ENCODE data around the gene UNC13A.

UNC13A gene

GRCh38 chr19:17659996-17660395 lies 28.2 kb downstream of the UNC13A start:
- DNase-seq: no peak

GRCh38 chr19:17658666-17659065 lies 29.5 kb downstream of the UNC13A start:
- DNase-seq: no peak

DNA sequence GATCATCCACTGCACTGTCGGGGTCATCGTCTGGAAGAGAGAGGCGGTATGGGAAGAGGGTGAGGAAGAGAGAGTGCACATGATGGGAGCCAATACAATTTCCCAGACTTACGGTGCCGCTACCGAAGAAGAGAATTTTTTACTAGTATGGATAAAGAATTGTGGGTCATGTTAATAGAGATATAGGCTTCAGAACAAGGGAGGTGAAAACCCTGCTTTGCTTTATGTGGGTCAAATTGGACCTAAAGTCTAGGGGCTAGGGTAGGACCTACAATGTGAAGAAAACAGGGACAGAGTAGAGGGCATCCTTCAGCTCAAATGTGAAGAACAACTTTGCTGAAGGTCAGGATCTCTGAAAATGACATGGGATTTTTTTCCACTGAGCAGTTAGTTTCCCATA lies 29.9 kb downstream of the UNC13A start:
- DNase-seq: no peak

GRCh38 chr19:17656970-17657369 lies 31.2 kb downstream of the UNC13A start:
- no peak for DNase-seq

DNA sequence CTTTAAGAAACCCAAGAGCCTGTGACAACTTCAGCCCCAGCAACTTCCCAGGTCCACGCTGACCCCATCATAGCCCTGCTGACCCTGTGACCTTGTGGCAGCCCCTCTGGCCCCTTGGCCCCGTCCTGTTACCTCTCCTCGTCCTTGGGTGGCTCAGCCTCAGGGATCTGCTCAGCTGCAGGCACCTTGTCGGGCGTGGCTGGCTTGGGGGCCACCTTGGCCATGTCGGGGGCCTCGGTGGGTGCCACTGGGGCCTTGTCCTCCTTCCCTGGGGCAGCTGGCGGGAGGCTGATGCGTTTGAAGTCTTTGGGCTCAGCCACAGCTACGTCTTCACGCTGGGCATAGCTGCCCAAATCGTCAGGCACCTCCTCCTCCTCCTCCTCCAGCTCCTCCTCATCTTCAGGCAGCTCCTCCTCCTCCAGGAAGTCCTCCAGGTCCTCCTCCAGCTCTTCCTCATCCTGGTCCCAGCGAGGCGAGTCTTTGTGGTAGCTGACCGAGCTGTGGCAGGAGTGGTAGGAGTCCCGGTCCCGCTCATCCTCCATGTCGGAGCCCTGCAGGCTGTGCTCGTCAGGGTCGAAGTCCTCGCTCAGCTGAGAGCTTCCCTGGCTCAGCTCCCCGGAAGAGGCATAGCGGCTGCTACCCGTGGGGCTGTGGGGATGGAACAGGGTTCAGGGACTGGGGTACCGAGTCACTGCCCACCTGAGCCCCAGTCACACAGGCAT lies 32.2 kb downstream of the UNC13A start:
- no peak for DNase-seq

DNA sequence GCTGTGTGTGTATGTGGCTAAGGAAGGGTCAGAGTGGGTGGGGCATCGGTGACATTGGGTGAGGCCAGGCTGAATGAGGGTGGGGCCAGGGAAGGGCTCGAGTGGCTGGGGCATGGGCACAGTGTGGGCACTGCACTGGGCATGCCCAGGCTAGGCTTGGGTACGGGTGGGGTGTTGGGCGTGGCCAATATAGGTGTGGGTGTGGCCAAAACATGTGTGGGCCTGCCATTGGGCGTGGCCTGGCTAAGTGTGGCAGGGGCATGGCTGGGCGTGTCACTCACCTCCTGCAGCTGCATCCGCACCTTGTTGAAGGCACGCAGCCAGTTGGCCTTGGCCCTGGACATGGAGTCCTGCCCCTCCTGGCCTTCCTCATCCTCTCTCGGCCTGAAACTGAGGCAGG lies 33.2 kb downstream of the UNC13A start:
- no peak for DNase-seq

GRCh38 chr19:17652627-17653026 lies 35.5 kb downstream of the UNC13A start:
- no peak for DNase-seq

DNA sequence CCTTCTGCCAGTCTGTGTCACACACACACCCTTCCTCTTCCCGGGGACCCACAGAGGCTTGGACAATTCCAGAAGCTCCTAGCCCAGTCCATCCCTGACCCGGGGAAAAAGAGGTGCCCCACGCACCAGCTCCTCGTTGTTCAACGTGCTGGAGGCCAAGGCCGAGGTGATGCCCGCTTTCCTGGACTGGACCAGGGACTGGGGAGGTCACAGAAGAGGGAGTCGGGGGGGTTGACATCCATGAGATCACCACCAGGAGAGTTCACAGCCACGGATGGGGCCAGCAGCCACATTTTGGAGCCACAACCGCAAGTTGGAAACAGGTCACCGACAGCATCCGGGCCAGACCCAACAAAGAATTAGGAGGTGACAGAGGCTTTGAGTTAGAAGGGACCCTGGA lies 39.4 kb downstream of the UNC13A start:
- DNase-seq: no peak

DNA sequence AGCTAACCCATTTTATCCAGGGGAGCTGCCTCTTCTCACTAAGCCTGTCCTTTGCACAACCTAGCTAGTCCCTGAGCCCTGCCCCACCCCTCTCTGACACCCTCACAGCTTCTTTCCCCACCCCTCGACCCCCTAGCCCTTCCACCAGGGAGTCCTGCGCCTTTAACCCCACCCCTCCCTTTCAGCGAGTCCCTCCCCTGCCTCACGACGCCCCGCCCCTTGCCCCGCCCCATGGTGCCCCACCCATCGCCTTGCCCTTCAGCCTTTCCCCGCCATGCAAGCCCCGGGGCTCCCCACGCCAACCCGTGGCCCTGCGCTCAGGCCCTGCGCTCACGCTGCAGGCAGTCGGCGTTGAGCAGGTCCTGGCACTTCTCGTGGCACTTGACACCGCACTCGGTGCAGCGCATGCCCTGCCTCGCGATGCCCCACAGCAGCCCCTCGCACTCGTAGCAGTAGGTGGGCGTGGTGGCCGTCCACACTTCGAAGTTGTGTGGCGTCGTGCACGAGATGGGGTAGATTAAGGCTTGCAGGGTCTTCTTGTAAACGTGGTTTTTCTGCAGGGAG lies 40.0 kb downstream of the UNC13A start:
- DNase-seq: no peak

- DNase-seq: no peak
Observed at GRCh38 chr19:17647071-17648020, 40.8 kb downstream of the UNC13A start.

DNA sequence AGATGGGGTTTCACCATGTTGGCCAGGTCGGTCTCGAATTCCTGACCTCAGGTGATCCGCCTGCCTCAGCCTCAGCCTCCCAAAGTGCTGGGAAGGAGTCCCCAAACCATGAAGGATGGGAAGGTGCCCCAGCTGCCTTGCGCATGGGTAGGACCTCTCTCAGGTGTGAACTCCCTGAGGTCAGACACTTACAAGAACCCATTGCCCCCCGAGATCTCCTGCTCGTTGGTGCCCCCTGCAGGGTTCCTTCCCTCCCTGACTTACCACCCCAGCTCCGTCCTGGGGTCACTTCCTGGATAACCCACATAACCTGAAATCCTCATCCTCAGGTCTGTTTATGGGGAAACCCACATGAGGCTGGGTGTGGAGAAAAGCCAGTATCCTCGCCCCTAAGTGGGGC lies 41.7 kb downstream of the UNC13A start:
- DNase-seq: no peak

DNA sequence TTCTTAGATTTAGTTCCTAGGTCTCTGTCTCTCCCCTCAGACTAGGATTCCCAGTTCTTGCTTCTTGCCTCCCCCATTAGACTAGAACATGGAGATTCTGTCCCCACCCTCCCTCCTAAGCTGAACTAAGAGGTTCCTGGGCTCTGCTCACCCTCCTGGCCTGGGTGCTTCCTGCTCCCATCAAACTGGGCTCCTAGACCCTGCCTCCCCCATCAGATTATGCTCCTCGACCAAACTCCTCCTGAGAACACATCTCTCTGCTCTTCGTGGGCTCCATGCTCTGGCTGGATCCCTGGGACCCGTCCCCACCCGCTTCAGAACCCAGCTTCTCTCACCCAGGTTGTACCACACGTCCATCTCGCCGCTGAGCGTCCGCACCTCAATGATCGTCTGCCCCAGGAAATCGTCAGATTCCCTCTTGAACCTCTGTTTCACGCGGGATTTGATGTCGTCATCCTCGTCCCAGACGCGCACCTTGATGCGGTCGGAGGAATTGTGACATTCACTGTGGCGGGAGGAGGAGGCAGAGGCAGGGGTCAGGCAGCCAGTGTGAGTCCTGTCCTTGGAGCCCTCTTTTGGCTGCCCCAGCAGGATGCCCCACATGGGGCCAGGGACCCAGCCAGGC lies 42.7 kb downstream of the UNC13A start:
- DNase-seq: no peak

GRCh38 chr19:17642656-17643055 lies 45.5 kb downstream of the UNC13A start:
- DNase-seq: no peak

DNA sequence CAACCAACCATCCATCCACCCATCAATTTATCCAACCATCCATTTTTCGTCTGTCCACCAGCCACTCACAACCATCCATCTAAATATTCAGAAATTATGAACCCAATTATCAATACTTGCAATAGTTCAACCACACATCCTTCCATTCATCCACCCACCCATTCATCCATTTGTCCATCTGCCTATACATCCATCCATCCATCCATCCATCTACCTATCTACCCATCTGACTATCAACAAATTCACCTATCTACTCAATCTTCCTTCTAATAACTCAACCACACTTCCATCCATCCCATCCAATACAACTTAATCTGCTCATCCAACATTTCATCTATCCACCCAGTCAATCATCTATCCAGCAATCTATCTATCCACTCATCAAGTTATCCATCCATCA lies 46.3 kb downstream of the UNC13A start:
- no peak for DNase-seq

GRCh38 chr19:17641181-17641580 lies 47.0 kb downstream of the UNC13A start:
- DNase-seq: no peak

DNA sequence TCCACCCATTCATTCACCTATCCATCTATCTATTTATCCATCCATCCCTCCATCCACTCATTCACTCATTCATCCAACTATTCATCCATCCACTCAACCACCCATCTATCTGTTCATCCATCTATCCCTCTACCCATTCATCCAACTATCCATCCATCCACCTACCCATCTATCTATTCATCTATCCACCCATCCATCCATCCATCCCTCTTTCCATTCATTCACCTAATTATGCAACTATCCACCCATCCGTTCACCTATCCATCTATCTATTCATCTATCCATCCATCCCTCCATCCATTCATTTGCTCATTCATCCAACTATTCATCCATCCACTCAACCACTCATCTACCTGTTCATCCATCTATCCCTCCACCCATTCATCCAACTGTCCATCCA lies 54.5 kb downstream of the UNC13A start:
- DNase-seq: no peak

GRCh38 chr19:17632577-17632976 lies 55.6 kb downstream of the UNC13A start:
- no peak for DNase-seq

DNA sequence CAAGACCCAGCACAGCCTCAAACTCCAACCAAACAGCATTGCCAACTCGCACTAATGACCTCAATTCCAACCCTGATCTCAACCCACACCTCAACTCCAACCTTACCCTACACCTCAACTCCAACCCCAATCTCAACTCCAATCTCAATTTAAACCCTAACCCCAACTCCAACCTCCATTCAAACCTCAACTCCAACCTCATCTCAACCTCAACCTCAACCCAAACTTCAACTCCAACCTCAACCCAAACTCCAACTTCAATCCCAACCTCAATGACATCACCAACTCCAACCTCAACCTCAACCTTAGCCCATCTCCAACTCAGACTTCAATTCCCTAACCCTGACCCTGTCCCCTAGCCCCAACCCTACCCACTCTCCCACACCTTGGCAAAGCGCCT lies 58.4 kb downstream of the UNC13A start:
- DNase-seq: no peak

GRCh38 chr19:17627921-17628320 lies 60.2 kb downstream of the UNC13A start:
- DNase-seq: no peak

DNA sequence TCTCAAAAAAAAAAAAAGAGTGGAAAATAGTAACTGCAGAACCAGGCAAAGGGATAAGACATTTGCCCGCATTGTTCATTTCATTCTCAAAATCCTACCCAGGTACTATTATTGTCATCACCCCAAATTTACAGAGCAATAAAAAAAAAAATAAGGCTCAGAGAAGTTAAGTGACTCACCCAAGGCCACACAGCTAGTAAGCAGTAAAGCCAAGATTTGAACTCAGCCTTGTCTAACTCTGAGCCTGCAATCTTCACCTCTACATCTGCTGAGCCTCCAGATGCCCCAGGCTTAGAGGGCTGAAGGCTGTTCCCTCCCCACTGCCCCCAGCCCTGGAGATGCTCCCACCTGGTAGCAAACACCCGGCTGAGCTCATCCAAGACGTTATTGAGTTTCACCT lies 61.0 kb downstream of the UNC13A start:
- DNase-seq: no peak

DNA sequence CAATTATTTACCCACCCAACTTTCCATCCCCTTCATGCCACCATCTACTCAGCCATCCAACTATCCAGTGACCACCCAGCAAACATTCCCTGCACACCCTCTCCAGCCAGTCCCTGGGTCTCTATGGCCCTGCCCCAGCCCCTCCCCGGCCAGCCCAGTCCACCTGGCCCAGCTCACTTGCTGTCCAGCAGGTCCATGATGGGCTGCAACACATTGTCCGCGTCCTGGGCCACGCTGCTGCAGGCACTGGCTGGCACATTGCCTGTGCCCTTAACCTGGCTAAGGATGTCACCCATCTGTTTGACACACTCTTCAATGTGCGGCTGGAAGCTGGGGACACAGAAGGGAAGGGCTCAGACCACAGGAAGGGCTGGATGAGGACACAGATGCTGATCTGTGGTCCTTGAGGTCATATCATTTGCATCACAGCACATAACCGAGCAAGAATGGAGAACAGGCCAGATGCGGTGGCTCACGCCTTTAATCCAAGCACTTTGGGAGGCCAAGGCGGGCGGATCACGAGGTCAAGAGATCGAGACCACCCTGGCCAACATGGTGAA lies 61.6 kb downstream of the UNC13A start:
- no peak for DNase-seq

GRCh38 chr19:17625980-17626379 lies 62.2 kb downstream of the UNC13A start:
- no peak for DNase-seq

GRCh38 chr19:17625043-17625442 lies 63.1 kb downstream of the UNC13A start:
- no peak for DNase-seq
